Adrenal gland (tissue), 5 donors: ENCODE results near the gene UTP11.

Source experiments
- CTCF ChIP-seq, 6 experiments: fragments of 450-650 bp in 4 of 6; fragments of 200-600 bp in 2 of 6; sonication (generic) in 1 of 6; IDR thresholded peaks; 1 replicate in 5 of 6; 2 replicates in 1 of 6; pipeline versions ENCODE4 v1.5.1 to v1.8.0; 2016 to 2021; ENCODE audit warnings: antibody characterized with exemption in 6 of 6, mild to moderate bottlenecking in 2 of 6, moderate library complexity in 1 of 6
- POLR2A ChIP-seq, 2 donors: fragments of 450-650 bp; IDR thresholded peaks; one replicate each; pipeline ENCODE4 v1.6.1; 2017; ENCODE audit warnings: antibody characterized with exemption in 2 of 2, mild to moderate bottlenecking in 2 of 2, moderate library complexity in 1 of 2
- donor health status: DM: no; HTN: no; CAD: no.

- TF ChIP-seq CTCF (IDR thresholded peaks at IDR 0.05) (no peak), POLR2A (IDR thresholded peaks at IDR 0.05) (no peak)
Measured at GRCh38 chr1:38068980-38069340, 56.4 kb downstream of the UTP11 start.
